Measurements from ENCODE around the gene KAT6B. TPM values are rescaled to one million over a fixed set of nuclear protein-coding genes. Genes with fewer than 3 reads are reported as not detected.
A peak's percentile ranks its signal among the peaks of the same experiment; 100 is the strongest.

KAT6B gene
- total and polyA plus RNA-seq, 10 of the 15 experiments (the other 5 are each of a cell fraction or from before 2014, with no cell fraction given): 2.7 to 22.6 (median 15.7) TPM

GRCh38 chr10:74994854-74995253 is 168.5 kb downstream of the KAT6B start (continued):
- TF ChIP-seq, protein P1, sequence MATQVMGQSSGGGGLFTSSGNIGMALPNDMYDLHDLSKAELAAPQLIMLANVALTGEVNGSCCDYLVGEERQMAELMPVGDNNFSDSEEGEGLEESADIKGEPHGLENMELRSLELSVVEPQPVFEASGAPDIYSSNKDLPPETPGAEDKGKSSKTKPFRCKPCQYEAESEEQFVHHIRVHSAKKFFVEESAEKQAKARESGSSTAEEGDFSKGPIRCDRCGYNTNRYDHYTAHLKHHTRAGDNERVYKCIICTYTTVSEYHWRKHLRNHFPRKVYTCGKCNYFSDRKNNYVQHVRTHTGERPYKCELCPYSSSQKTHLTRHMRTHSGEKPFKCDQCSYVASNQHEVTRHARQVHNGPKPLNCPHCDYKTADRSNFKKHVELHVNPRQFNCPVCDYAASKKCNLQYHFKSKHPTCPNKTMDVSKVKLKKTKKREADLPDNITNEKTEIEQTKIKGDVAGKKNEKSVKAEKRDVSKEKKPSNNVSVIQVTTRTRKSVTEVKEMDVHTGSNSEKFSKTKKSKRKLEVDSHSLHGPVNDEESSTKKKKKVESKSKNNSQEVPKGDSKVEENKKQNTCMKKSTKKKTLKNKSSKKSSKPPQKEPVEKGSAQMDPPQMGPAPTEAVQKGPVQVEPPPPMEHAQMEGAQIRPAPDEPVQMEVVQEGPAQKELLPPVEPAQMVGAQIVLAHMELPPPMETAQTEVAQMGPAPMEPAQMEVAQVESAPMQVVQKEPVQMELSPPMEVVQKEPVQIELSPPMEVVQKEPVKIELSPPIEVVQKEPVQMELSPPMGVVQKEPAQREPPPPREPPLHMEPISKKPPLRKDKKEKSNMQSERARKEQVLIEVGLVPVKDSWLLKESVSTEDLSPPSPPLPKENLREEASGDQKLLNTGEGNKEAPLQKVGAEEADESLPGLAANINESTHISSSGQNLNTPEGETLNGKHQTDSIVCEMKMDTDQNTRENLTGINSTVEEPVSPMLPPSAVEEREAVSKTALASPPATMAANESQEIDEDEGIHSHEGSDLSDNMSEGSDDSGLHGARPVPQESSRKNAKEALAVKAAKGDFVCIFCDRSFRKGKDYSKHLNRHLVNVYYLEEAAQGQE (IDR thresholded peaks at IDR 0.05; ENCODE audit: low read depth, low read length): no peak
- TF ChIP-seq, protein P2, sequence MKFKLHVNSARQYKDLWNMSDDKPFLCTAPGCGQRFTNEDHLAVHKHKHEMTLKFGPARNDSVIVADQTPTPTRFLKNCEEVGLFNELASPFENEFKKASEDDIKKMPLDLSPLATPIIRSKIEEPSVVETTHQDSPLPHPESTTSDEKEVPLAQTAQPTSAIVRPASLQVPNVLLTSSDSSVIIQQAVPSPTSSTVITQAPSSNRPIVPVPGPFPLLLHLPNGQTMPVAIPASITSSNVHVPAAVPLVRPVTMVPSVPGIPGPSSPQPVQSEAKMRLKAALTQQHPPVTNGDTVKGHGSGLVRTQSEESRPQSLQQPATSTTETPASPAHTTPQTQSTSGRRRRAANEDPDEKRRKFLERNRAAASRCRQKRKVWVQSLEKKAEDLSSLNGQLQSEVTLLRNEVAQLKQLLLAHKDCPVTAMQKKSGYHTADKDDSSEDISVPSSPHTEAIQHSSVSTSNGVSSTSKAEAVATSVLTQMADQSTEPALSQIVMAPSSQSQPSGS (IDR thresholded peaks at IDR 0.05; ENCODE audit: low read length): 0 out of 2 replicates have a peak, but pooled peaks have one; percentile 24
- TF ChIP-seq MTA3 (IDR thresholded peaks at IDR 0.05; ENCODE audit: borderline replicate concordance, low read length) (no peak), POLR2AphosphoS2 (IDR thresholded peaks at IDR 0.05; ENCODE audit: low read depth, low read length) (no peak), IKZF2 (IDR thresholded peaks at IDR 0.05) (peak; percentile 83 to 85), EED (IDR thresholded peaks at IDR 0.05; ENCODE audit: low read depth) (peak; percentile 54; the same call in 1 of the 2 replicates), BHLHE40 (IDR thresholded peaks at IDR 0.05; ENCODE audit: borderline replicate concordance in 1 of 2, low read depth in 2 of 2, low read length in 1 of 2) (no peak), ZZZ3 (IDR thresholded peaks at IDR 0.05; ENCODE audit: control insufficient read depth, insufficient read length, low read depth) (no peak), PAX8 (IDR thresholded peaks at IDR 0.05) (no peak), ESRRA (IDR thresholded peaks at IDR 0.05; ENCODE audit: low read length) (no peak), NR2C2 (IDR thresholded peaks at IDR 0.05; ENCODE audit: borderline replicate concordance, control insufficient read depth, insufficient read length, low read depth) (no peak), E2F8 (IDR thresholded peaks at IDR 0.05; ENCODE audit: low read depth, partially characterized antibody) (no peak), NR2F1 (conservative IDR thresholded peaks at IDR 0.05) (0 out of 2 replicates have a peak, but pooled peaks have one; percentile 22), CREM (IDR thresholded peaks at IDR 0.05; ENCODE audit: low read depth) (0 out of 2 replicates have a peak, but pooled peaks have one; percentile 14), KAT2A (conservative IDR thresholded peaks at IDR 0.05; ENCODE audit: control insufficient read depth, low read depth, low read length) (no peak), JUND (IDR thresholded peaks at IDR 0.05; ENCODE audit: low read depth, low read length) (peak; percentile 63; the same call in 1 of the 2 replicates), ATF7 (IDR thresholded peaks at IDR 0.05; ENCODE audit: low read depth) (peak; percentile 36; the same call in 1 of the 2 replicates), FOS (IDR thresholded peaks at IDR 0.05; ENCODE audit: borderline replicate concordance, extremely low read depth, insufficient read length) (no peak)
- TF ChIP-seq, protein P3, sequence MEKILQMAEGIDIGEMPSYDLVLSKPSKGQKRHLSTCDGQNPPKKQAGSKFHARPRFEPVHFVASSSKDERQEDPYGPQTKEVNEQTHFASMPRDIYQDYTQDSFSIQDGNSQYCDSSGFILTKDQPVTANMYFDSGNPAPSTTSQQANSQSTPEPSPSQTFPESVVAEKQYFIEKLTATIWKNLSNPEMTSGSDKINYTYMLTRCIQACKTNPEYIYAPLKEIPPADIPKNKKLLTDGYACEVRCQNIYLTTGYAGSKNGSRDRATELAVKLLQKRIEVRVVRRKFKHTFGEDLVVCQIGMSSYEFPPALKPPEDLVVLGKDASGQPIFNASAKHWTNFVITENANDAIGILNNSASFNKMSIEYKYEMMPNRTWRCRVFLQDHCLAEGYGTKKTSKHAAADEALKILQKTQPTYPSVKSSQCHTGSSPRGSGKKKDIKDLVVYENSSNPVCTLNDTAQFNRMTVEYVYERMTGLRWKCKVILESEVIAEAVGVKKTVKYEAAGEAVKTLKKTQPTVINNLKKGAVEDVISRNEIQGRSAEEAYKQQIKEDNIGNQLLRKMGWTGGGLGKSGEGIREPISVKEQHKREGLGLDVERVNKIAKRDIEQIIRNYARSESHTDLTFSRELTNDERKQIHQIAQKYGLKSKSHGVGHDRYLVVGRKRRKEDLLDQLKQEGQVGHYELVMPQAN (conservative IDR thresholded peaks at IDR 0.05): no peak
- TF ChIP-seq, protein P4, sequence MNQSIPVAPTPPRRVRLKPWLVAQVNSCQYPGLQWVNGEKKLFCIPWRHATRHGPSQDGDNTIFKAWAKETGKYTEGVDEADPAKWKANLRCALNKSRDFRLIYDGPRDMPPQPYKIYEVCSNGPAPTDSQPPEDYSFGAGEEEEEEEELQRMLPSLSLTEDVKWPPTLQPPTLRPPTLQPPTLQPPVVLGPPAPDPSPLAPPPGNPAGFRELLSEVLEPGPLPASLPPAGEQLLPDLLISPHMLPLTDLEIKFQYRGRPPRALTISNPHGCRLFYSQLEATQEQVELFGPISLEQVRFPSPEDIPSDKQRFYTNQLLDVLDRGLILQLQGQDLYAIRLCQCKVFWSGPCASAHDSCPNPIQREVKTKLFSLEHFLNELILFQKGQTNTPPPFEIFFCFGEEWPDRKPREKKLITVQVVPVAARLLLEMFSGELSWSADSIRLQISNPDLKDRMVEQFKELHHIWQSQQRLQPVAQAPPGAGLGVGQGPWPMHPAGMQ (IDR thresholded peaks at IDR 0.05; ENCODE audit: borderline replicate concordance): no peak
